DND-41 (cell line): ENCODE measurements around the gene STXBP5L.

Experiments
- CTCF ChIP-seq: IDR thresholded peaks from 2 replicates; pipeline ENCODE4 v1.5.1; 2012; ENCODE audit warnings: borderline replicate concordance, low read length, moderate library complexity, mild to moderate bottlenecking; ENCODE audit not compliant: poor library complexity, severe bottlenecking; ENCODE audit errors: extremely low read depth
- EZH2 ChIP-seq: IDR thresholded peaks from 3 replicates; pipeline ENCODE4 v1.6.1; 2012; ENCODE audit warnings: borderline replicate concordance, low read depth, mild to moderate bottlenecking, moderate library complexity, low read length, inconsistent platforms; ENCODE audit not compliant: severe bottlenecking

- no peak for TF ChIP-seq CTCF
- TF ChIP-seq EZH2, result no peak
Measured at GRCh38 chr3:121414924-121415323, 506.9 kb downstream of the STXBP5L start.
